Measurements from ENCODE around the gene COLEC12. TPM values are rescaled to one million over a fixed set of nuclear protein-coding genes. Genes with fewer than 3 reads are reported as not detected.

Gene COLEC12
- total and polyA plus RNA-seq, 10 of the 15 experiments (the other 5 are each of a cell fraction or from before 2014, with no cell fraction given): 0.04 to 0.05 TPM; not detected in 8

DNA sequence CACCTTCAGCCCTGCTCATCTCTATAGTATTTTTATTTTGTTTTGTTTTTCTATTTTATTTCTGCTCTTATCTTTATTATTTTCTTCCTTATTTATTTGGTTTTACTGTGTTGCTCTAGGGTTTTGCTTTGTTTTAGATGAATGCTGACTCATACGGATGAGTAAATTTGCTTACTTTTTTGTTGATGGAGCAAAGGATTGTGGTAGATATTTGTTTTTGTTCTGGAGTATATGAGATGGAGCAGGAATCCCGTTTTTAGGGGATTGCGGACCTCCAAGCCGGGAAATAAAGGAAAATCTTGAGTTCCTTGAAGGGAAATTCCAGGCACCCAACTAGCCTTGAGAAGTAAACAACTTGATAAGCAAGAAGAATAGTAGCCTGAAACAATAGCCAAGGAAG lies 15.3 kb upstream of the COLEC12 start:
- WGBS (ENCODE audit: insufficient coverage, insufficient replicate concordance, low lambda C conversion rate, missing lambda C conversion rate): 46% methylated on average over 4 of the region's 4 CpGs
- ChIA-PET SMC1A (ENCODE audit: uncharacterized antibody, unreplicated experiment) (interaction anchor here (5.7 kb wide), 1 partner anchor 9 kb away, joined by 33 read pairs; no protein-coding TSS in a partner anchor), CTCF (no interaction called here), POLR2A (no interaction called here), RAD21 (ENCODE audit: unreplicated experiment) (interaction anchor here (3.4 kb wide), 1 partner anchor 10 kb away, joined by 31 read pairs; no protein-coding TSS in a partner anchor)
- H3K9me3 ChIP-seq (replicated peaks; ENCODE audit: control insufficient read depth, insufficient read depth, low read length): no peaks in the 10 kb centered on the region
- no peak overlapping the region for H3K4me3 ChIP-seq
- intact Hi-C loops (cut with micrococcal nuclease; ENCODE audit: unreplicated experiment): no loop called here
- in situ Hi-C loops (cut with MboI): no loop called here
- H3K9ac ChIP-seq (ENCODE audit: control insufficient read depth, insufficient read depth, low read length): no peak overlapping the region
- no peaks in the 10 kb centered on the region for H4K20me1 ChIP-seq (ENCODE audit: control insufficient read depth, insufficient read depth)
- H3K79me2 ChIP-seq (ENCODE audit: control insufficient read depth, insufficient read depth, low read length): no peaks in the 10 kb centered on the region
- DNase-seq (ENCODE audit: low read depth, low spot score) (no peak), FAIRE-seq (no peak), ATAC-seq (no peak)
- no TSS peak for BruUV-seq (replicated peaks)
- H3K36me3 ChIP-seq (ENCODE audit: control insufficient read depth in 2 of 2, insufficient read depth in 2 of 2, low read length in 1 of 2): no peaks in the 10 kb centered on the region
- H3K4me2 ChIP-seq (ENCODE audit: control insufficient read depth, insufficient read depth): no peak overlapping the region
- H2AFZ ChIP-seq (ENCODE audit: control insufficient read depth, low read depth, low read length): no peak overlapping the region
- H3K4me1 ChIP-seq (ENCODE audit: control insufficient read depth, insufficient read depth, low read length): 0 out of 2 replicates have a peak, but pooled peaks cover 3% of the 10 kb centered on the region
- no peaks in the 10 kb centered on the region for H3K27me3 ChIP-seq (replicated peaks in 1 of 2; ENCODE audit: control insufficient read depth in 2 of 2, insufficient read depth in 2 of 2, low read length in 1 of 2)
- H3K27ac ChIP-seq (ENCODE audit: control insufficient read depth, insufficient read depth): no peak overlapping the region
- no peak for TF ChIP-seq IKZF2 (IDR thresholded peaks at IDR 0.05)
- no peak for TF ChIP-seq NFYB (IDR thresholded peaks at IDR 0.05; ENCODE audit: insufficient read depth, low read depth, low read length)
- no peak for TF ChIP-seq STAT1 (conservative IDR thresholded peaks at IDR 0.05)
- TF ChIP-seq SPI1 (IDR thresholded peaks at IDR 0.05; ENCODE audit: borderline replicate concordance, insufficient read depth, low read depth, low read length): no peak
- no peak for TF ChIP-seq HDAC2 (IDR thresholded peaks at IDR 0.05)
- TF ChIP-seq CREM (IDR thresholded peaks at IDR 0.05; ENCODE audit: low read depth): no peak
- TF ChIP-seq POU2F2 (IDR thresholded peaks at IDR 0.05; ENCODE audit: borderline replicate concordance, low read depth, low read length): no peak
- TF ChIP-seq, protein P1, sequence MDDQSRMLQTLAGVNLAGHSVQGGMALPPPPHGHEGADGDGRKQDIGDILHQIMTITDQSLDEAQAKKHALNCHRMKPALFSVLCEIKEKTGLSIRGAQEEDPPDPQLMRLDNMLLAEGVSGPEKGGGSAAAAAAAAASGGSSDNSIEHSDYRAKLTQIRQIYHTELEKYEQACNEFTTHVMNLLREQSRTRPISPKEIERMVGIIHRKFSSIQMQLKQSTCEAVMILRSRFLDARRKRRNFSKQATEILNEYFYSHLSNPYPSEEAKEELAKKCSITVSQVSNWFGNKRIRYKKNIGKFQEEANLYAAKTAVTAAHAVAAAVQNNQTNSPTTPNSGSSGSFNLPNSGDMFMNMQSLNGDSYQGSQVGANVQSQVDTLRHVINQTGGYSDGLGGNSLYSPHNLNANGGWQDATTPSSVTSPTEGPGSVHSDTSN (IDR thresholded peaks at IDR 0.05; ENCODE audit: insufficient replicate concordance, low read depth, low read length): no peak
- no peak for TF ChIP-seq PAX5 (IDR thresholded peaks at IDR 0.05; ENCODE audit: borderline replicate concordance, low read depth, low read length)
- no peak for TF ChIP-seq ZBTB40 (IDR thresholded peaks at IDR 0.05; ENCODE audit: borderline replicate concordance)
- TF ChIP-seq REST (IDR thresholded peaks at IDR 0.05; ENCODE audit: low read depth, low read length): no peak
- TF ChIP-seq BCL11A (IDR thresholded peaks at IDR 0.05; ENCODE audit: low read depth, low read length): no peak
- TF ChIP-seq KLF5 (IDR thresholded peaks at IDR 0.05; ENCODE audit: partially characterized antibody): no peak
- TF ChIP-seq, protein P2, sequence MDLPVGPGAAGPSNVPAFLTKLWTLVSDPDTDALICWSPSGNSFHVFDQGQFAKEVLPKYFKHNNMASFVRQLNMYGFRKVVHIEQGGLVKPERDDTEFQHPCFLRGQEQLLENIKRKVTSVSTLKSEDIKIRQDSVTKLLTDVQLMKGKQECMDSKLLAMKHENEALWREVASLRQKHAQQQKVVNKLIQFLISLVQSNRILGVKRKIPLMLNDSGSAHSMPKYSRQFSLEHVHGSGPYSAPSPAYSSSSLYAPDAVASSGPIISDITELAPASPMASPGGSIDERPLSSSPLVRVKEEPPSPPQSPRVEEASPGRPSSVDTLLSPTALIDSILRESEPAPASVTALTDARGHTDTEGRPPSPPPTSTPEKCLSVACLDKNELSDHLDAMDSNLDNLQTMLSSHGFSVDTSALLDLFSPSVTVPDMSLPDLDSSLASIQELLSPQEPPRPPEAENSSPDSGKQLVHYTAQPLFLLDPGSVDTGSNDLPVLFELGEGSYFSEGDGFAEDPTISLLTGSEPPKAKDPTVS (IDR thresholded peaks at IDR 0.05; ENCODE audit: low read depth, low read length): no peak
- TF ChIP-seq EZH2 (IDR thresholded peaks at IDR 0.05; ENCODE audit: borderline replicate concordance, control insufficient read depth, low read depth, low read length): no peak

Measured in GM12878 (cell line).